Nephron progenitor cell (in vitro differentiated cells): ENCODE data around the gene NDST1.

Experiments used
- DNase-seq: peaks from one replicate; pipeline ENCODE4 v3.0.0; 2021
- H3K27ac Mint-ChIP-seq: 2 replicates; pipeline ENCODE4 v1.8.0; 2021; ENCODE audit warnings: mild to moderate bottlenecking, moderate library complexity, mixed read lengths
- H3K27me3 Mint-ChIP-seq: 2 replicates; pipeline ENCODE4 v1.8.0; 2021; ENCODE audit warnings: mild to moderate bottlenecking, low read depth, mixed read lengths; ENCODE audit not compliant: poor library complexity
- H3K36me3 Mint-ChIP-seq: 2 replicates; pipeline ENCODE4 v1.8.0; 2021; ENCODE audit warnings: low read depth, mixed read lengths
- H3K4me1 Mint-ChIP-seq: 2 replicates; pipeline ENCODE4 v1.8.0; 2021; ENCODE audit warnings: mixed read lengths
- H3K4me3 Mint-ChIP-seq: 2 replicates; pipeline ENCODE4 v1.8.0; 2021; ENCODE audit warnings: mild to moderate bottlenecking, moderate library complexity, mixed read lengths
- H3K9me3 Mint-ChIP-seq: 2 replicates; pipeline ENCODE4 v1.8.0; 2021; ENCODE audit warnings: mild to moderate bottlenecking, moderate library complexity, mixed read lengths
- TF ChIP-seq, protein P1 (sequence below): fragments of 200-600 bp; sonication (generic); IDR thresholded peaks from 2 replicates; pipeline ENCODE4 v1.5.0; 2021; ENCODE audit warnings: antibody characterized with exemption

Gene NDST1

DNA sequence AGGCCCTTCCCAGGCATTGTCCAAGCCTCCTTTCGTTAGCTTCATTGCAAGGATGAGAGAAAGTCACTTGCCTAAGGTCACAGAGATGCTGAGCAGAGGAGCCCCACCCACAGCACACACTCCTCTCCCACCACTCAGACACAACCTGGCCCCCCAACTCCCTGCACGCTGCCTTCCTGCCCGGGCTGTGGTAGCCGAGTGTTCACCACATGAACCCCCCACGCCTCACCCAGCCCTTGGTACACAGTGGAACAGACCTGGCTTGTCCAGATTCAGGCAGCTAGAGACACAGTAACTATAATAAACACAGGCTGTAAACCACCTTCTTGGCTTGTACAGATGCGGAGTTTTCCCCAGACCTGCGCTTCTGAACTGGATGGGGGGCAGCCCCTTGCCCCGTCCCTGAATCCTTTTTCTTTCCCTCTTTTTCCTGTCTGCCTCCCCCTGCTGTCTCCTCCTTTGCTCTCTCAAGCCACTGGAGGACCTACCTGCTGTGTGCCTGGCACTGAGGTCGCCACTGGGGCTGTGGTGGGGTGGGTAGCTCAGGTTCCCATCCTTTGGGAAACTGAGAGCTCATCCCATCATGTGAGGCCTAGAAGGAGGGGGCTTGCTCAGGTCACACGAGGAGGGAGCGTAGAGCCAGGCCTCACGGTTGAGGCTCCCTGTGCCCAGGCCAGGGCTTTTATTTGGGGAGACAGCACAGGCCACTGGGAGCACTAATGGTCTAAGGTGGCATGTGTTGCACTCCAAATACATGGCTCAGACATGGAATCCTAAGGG, 76.8 kb downstream of the NDST1 start:
- Mint-ChIP-seq H3K36me3 (no peaks in the 10 kb centered on the region), H3K27ac (no peak overlapping the region), H3K4me3 (no peak overlapping the region), H3K4me1 (peaks cover 58% of the 10 kb centered on the region), H3K27me3 (no peaks in the 10 kb centered on the region), H3K9me3 (no peaks in the 10 kb centered on the region)
- no peak for DNase-seq
- TF ChIP-seq, protein P1, sequence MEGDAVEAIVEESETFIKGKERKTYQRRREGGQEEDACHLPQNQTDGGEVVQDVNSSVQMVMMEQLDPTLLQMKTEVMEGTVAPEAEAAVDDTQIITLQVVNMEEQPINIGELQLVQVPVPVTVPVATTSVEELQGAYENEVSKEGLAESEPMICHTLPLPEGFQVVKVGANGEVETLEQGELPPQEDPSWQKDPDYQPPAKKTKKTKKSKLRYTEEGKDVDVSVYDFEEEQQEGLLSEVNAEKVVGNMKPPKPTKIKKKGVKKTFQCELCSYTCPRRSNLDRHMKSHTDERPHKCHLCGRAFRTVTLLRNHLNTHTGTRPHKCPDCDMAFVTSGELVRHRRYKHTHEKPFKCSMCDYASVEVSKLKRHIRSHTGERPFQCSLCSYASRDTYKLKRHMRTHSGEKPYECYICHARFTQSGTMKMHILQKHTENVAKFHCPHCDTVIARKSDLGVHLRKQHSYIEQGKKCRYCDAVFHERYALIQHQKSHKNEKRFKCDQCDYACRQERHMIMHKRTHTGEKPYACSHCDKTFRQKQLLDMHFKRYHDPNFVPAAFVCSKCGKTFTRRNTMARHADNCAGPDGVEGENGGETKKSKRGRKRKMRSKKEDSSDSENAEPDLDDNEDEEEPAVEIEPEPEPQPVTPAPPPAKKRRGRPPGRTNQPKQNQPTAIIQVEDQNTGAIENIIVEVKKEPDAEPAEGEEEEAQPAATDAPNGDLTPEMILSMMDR, result no peak

DNA sequence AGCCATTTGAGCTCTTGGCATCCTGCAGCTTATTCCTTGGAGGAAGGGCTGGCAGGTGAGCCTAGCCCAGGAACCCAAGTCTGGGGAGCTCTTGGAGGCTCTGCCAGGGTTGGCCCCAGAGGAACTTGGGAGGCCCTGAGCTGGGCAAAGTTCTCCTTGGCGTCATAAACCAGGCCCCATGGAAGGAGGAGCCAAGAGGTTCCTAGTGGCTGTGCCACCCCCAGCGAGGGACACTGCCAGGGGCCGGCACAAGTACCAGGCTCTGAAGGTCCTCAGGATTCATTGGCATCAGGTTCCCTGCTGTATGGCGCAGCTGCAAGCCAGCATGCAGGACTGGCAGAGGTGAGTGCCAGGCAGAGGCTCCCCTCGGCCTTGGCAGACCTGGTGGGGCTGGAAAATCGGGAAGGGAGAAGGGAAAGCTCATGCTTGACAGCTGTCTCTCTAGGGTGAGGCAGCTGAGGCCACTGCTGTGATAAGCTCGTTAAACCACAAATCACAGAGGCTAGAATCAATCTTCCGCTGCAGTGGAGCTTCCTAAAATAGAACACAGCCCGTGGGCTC, 77.9 kb downstream of the NDST1 start:
- Mint-ChIP-seq H3K4me1 (peaks cover 63% of the 10 kb centered on the region), H3K4me3 (no peak overlapping the region), H3K27me3 (peaks cover 3% of the 10 kb centered on the region), H3K27ac (no peak overlapping the region), H3K36me3 (no peaks in the 10 kb centered on the region), H3K9me3 (no peaks in the 10 kb centered on the region)
- DNase-seq, result no peak
- TF ChIP-seq, protein P1, result no peak

DNA sequence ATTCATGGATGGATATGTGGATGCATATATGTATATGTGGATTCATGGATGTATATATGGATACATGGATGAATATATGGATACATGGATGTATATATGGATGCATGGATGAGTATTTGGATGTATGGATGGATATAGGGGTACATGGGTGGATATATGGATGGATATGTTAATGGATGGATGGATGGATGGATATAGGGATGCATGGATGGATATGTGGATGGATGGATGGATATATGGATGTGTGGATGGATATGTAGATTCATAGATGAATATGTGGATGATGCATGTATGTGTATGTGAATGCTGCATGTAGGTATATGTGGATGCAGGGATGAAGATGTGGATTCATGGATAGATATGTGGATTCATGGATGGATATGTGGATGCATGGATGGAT, 79.1 kb downstream of the NDST1 start:
- Mint-ChIP-seq H3K9me3 (no peaks in the 10 kb centered on the region), H3K4me3 (no peak overlapping the region), H3K4me1 (peaks cover 66% of the 10 kb centered on the region), H3K27me3 (peaks cover 3% of the 10 kb centered on the region), H3K27ac (no peak overlapping the region), H3K36me3 (no peaks in the 10 kb centered on the region)
- DNase-seq, result no peak
- TF ChIP-seq, protein P1, result no peak

DNA sequence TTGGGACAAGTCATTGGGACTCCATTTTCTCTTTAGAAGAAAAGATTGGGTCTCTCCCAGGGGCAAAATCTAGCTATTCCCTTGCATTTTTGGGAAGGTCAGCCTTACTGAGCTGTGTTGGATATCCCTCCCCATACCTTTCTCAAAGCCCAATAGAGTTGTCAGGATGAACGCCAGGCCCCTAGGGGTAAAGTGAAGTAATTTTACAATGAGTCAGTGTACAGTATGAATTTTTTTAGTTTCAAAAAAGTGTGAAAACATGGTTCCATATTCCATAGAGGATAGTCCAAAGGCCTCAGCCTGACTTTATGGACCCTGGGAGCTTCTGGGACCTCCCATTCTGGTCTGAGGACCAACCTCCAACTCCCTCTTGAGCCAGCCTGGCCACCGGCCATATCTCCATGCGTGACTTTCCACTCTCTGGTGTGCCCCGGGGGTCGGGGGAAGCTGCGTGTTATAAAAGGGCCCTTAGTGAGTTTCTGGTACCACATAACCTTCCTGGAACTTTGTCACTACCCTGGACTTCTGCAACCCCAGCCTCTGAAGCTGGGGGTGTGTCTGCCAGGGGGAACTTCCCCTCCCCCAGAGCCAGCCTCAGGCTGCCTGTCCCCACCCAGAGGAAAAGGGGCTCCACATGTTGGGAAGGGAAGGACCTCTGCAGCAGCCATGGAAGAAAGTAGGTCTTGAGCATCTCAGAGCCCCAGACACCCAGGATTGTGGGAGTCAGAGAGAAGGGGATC, 80.1 kb downstream of the NDST1 start:
- peaks cover 3% of the 10 kb centered on the region for H3K27me3 Mint-ChIP-seq
- no peak overlapping the region for H3K4me3 Mint-ChIP-seq
- no peaks in the 10 kb centered on the region for H3K9me3 Mint-ChIP-seq
- no peaks in the 10 kb centered on the region for H3K36me3 Mint-ChIP-seq
- H3K4me1 Mint-ChIP-seq, result peaks cover 60% of the 10 kb centered on the region
- no peak for DNase-seq
- TF ChIP-seq, protein P1, result no peak
- no peak overlapping the region for H3K27ac Mint-ChIP-seq

GRCh38 chr5:150588596-150588890, 80.6 kb downstream of the NDST1 start:
- no peak for DNase-seq
- H3K9me3 Mint-ChIP-seq, result no peaks in the 10 kb centered on the region
- peaks cover 3% of the 10 kb centered on the region for H3K27me3 Mint-ChIP-seq
- no peak overlapping the region for H3K4me3 Mint-ChIP-seq
- no peaks in the 10 kb centered on the region for H3K36me3 Mint-ChIP-seq
- TF ChIP-seq, protein P1, result no peak
- H3K4me1 Mint-ChIP-seq, result peaks cover 57% of the 10 kb centered on the region
- H3K27ac Mint-ChIP-seq, result no peak overlapping the region
